Measurements from ENCODE around the gene EXOC4. TPM values are rescaled to one million over a fixed set of nuclear protein-coding genes. Genes with fewer than 3 reads are reported as not detected.
A peak's percentile ranks its signal among the peaks of the same experiment; 100 is the strongest.

Gene EXOC4
- total RNA-seq, 1 donor from 2014 or later: 56.4 TPM

- ATAC-seq: no peak
These were observed 178.4 kb downstream of the EXOC4 start for GRCh38 chr7:133431134-133431724.

DNA sequence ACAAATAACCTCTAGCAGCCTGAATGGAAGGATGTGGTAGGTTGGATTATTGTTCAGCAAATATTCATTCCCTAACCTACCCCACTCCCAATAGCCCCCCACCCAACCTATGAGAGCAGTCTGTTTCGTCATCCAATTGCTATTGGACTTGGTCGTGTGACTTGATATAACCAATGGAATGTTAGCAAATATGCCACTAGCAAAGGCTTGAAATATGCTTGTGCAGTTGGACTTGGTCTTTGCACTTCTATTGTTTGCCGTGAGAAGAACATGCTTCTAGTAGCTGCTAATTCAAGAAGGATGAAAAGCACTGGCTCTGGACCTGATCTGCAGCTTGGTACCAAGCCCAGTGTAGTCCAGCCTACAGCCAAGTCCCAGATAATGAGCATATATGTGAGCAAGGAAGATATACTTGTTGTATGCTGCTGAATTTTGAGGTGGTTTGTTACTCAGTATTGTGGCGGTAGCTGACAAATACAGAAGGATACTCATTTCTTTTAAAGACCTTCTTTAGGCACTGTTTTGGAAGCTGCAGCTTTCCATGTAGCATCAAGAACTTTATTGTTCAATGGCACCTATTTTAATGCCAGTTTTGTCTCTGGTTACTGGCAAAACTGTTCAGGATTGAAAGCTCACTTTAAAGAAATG lies 180.4 kb downstream of the EXOC4 start:
- ATAC-seq: no peak

- ATAC-seq: no peak
These were observed 181.5 kb downstream of the EXOC4 start for GRCh38 chr7:133434246-133434865.

DNA sequence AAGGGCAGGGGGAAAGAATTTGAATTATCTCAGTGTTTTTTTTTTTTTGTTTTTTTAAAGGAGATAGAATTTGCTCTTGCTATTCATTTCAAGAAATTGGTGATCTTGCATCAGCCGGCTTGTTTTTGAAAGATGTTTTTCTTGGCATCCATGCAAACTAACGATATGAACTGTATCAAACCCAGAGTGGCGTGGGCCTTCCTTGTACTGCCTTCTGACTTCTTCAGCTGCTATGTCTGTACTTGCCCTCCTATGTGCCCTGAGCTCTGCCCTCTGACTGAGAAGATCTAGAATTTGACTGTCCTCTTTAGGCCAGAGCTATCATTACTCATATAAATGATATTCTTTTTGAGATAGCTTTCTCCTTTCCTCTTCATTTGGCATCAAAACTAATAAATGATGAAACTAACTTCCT lies 183.1 kb downstream of the EXOC4 start:
- ATAC-seq: peak; percentile 56

- no peak for ATAC-seq
These were observed 184.7 kb downstream of the EXOC4 start for GRCh38 chr7:133437544-133437943.

- no peak for ATAC-seq
These were observed 189.9 kb downstream of the EXOC4 start for GRCh38 chr7:133442818-133443217.

- ATAC-seq: no peak
These were observed 192.7 kb downstream of the EXOC4 start for GRCh38 chr7:133445617-133446016.

- no peak for ATAC-seq
These were observed 195.1 kb downstream of the EXOC4 start for GRCh38 chr7:133448012-133448411.

GRCh38 chr7:133452577-133452976 lies 199.7 kb downstream of the EXOC4 start:
- ATAC-seq: no peak

DNA sequence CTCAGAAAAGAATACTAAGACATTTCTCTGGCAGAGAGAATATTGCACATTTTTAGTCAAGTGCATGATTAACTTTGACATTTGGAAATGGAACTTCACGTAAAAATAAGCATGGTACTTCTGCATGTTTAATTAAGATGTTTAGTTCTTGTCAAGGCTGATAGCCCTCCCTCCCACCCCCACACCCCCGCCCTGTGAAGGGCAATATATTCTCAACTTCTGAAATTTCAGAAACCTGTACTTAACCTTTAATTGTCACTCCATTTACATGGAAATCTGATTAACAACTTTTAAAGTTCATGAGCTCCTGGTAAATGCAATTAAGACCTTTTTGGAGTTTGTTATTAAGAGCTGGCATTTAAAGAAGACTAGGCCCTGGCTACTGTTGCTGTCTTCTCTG lies 205.8 kb downstream of the EXOC4 start:
- no peak for ATAC-seq

GRCh38 chr7:133461421-133461820 lies 208.5 kb downstream of the EXOC4 start:
- no peak for ATAC-seq

DNA sequence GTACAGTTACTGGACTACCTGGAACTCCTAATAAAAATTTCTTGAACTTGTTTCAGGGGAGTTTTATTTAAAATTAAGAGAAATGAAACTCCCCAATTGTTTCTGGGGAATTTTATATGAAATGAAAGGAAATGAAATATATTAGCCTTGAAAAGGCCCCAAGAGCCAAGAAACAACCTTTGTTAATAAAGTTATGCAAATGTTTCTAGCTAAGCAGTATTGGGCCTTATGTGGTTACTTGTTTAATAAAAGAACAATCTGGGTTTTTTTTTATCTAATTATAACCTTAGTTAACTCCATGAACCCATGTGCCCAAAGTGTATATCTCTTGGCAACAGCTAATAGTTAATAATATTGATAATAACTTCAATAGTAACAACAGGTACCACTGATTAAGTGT lies 222.8 kb downstream of the EXOC4 start:
- no peak for ATAC-seq

DNA sequence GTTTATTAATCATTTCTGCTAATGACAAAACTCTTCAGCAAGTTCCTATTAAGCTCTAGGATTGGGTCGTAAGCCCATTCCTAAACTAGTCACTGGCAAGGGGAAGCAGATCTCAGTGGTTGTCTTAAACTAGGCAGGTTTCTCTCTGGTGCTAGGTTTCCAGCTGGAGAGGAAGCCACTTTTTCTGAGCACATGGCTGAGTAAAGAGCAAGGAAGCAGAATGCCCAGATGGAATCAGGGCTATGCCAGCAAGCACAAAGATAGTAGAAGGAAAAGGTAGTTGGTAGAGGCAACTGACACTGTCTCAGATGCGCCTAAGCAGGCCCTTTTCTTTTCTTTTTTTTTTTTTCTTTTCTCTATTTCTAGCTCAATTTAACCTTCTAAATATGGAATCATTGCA lies 224.9 kb downstream of the EXOC4 start:
- ATAC-seq: no peak

DNA sequence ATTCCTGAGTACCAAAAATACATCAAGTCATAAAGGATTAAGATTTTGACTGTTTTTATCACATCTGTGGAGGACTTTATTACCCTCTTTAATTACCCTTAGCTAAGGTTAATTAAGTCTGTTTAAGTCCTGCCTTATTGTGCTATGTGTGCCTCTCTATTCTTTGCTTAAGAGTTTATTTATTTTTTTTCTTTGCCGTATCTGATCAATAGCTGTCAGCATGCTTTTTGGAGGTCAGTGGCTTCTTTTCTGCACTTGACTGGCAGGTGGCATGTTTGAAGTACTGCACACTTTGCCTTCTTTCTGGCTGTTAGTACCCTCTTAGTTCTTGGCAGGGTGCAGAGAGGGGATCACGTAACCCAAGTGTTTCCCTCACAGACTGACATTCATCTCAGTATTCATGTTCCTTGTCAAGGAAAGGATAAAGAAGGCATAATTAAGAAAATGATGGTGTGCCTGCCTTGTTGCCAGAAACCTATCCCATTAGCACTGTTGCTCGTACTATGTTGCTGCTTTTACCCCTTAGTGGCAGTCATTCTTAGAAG lies 225.8 kb downstream of the EXOC4 start:
- no peak for ATAC-seq

GRCh38 chr7:133479456-133480065 lies 226.7 kb downstream of the EXOC4 start:
- no peak for ATAC-seq

- no peak for ATAC-seq
These were observed 228.0 kb downstream of the EXOC4 start for GRCh38 chr7:133480868-133481267.

- ATAC-seq: no peak
These were observed 228.8 kb downstream of the EXOC4 start for GRCh38 chr7:133481676-133482075.

GRCh38 chr7:133482599-133482998 lies 229.7 kb downstream of the EXOC4 start:
- no peak for ATAC-seq

DNA sequence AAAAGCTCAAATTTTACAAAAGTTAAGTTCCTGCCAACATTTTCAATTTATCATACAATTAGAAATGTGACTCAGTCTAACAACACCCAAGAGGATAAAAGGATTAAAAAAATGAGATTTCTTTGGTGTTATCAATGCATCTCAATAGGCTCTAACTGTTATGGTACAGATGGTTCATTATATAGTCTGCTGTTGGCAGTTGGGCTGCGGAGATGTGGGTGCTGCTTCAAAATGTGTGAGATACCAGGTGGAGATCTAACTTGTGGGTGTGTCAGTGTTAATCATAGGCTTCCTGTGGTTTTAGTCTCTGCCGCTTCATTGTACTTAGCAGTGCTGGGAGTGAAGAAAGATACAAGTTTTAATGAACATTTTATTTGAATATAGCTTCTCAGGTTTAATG lies 231.2 kb downstream of the EXOC4 start:
- no peak for ATAC-seq

- ATAC-seq: no peak
These were observed 237.0 kb downstream of the EXOC4 start for GRCh38 chr7:133489906-133490305.

DNA sequence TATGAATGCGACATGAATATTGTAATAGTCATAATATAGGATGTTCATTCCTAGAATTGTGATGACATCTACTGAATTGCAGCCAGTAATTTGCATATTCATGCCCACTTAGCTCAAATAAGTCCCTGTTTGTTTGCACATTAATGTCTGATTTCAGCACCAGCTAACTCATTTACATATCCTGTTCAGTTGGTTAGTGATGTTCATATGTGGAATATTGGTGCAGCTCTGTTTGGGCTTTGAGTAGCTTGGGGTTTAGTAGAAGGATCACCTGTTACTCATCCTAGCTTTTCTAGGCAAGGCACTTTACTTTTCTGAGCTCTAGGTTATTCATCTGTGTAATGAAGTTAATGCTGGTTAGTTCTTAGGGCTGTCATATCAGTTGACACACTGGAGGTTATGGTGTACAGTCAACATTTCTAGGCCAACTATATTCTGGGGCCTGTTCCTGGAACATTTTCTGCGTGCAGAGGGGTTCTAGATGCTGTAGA lies 238.4 kb downstream of the EXOC4 start:
- peak; percentile 45 for ATAC-seq

DNA sequence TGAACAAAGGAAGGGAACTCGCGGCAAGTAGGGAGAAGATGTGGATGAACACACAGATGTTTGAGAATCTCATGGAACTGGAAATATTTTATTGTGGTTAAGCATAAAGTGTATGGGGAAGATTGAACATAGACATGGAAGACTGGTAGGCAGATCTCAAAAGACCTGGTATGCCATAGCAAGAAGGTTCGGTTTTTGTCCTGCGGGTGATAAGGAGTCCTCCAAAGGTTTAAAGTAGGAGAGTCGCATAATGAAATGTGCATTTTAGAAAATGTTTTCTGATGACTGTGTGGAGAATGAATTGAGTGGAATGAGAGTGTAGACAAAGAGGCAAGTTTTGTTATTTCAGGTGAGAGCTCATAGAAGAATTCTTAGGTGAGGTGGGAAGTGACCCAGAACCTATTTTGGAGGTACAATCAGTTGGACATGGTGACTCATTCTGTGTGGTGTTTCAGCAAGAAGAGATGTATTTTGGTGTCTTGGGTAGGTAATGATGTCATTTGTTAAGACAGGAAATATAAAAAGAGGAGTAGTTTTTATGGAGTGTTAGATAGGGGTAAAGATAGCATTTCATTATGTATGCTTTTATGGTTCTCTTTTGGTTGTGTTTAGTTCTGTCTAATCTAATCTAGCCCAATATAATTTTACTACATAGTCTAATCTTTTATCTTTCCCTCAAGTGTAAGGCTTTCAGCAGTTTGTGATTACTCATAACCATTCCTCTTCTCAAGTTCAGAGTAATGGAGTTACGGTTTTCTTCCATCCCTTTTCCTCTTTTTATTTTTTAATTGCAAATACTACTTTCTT lies 239.2 kb downstream of the EXOC4 start:
- no peak for ATAC-seq
